Activated naive CD4-positive, alpha-beta T cell treated with anti-CD3 and anti-CD28 coated beads for 36 hours (primary cell): ENCODE results near the gene CNGA4. TPM values are rescaled to one million over a fixed set of nuclear protein-coding genes. Genes with fewer than 3 reads are reported as not detected.

Experiments used
- CTCF ChIA-PET: fragments of 350-600 bp; sonication (Branson Sonifier 250); formaldehyde crosslinking; loops from one replicate; lab custom pipeline; 2021; ENCODE audit warnings: antibody characterized with exemption; lab: Charles Lee
- DNase-seq: peaks from one replicate; pipeline ENCODE4 v3.0.0-alpha.2; 2020
- H3K27ac Mint-ChIP-seq: one replicate; pipeline ENCODE4 v1.8.0; 2021; ENCODE audit warnings: mild to moderate bottlenecking, mixed read lengths
- H3K27me3 Mint-ChIP-seq: one replicate; pipeline ENCODE4 v1.8.0; 2021; ENCODE audit warnings: low read depth, mixed read lengths
- H3K36me3 Mint-ChIP-seq: one replicate; pipeline ENCODE4 v1.8.0; 2021; ENCODE audit warnings: low read depth, mixed read lengths
- H3K4me1 Mint-ChIP-seq: one replicate; pipeline ENCODE4 v1.8.0; 2021; ENCODE audit warnings: low read depth, mixed read lengths
- H3K4me3 Mint-ChIP-seq: one replicate; pipeline ENCODE4 v1.8.0; 2021; ENCODE audit warnings: mild to moderate bottlenecking, moderate library complexity, mixed read lengths
- H3K9me3 Mint-ChIP-seq: one replicate; pipeline ENCODE4 v1.8.0; 2021; ENCODE audit warnings: mixed read lengths
- intact Hi-C: fragments of 100-400 bp; cut with micrococcal nuclease; formaldehyde crosslinking; loops from one replicate; pipeline ENCODE4 v1.15.1; 2023
- total RNA-seq, 2 experiments: library from RNA; stranded (reverse); gene quantifications; one replicate each; pipeline ENCODE4 v1.2.3, GENCODE V29; 2021

CNGA4 gene
- total RNA-seq, 2 experiments from 2014 or later: 0.10 to 0.12 TPM

DNA sequence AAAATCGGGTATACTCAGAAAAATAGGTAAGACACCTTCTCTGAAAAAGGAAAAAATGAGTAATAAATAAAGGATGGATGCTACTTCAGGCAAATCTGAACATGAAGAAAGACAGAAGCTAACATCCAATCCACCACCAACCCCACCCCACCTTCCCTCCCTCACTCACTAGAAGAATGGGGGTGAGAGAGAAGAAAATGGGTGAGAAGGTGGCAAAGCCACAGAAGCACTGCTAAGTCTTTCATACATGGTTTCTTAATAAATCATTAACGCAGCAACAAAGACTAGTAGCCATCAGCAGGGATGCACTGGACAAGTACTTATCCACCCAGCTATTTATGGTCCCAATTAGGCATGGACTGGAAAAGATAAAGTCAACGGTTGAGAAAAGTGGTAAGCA, 10.4 kb upstream of the CNGA4 start:
- Mint-ChIP-seq H3K9me3 (no peaks in the 10 kb centered on the region), H3K36me3 (peaks cover 11% of the 10 kb centered on the region), H3K4me3 (no peak overlapping the region), H3K27me3 (no peaks in the 10 kb centered on the region), H3K27ac (no peak overlapping the region), H3K4me1 (peaks cover 38% of the 10 kb centered on the region)
- CTCF ChIA-PET: interaction anchor here (0.7 to 1.4 kb wide), 2 partner anchors 135 to 180 kb away, joined by 5 read pairs; no protein-coding TSS in a partner anchor
- intact Hi-C loops: no loop called here
- no peak for DNase-seq

DNA sequence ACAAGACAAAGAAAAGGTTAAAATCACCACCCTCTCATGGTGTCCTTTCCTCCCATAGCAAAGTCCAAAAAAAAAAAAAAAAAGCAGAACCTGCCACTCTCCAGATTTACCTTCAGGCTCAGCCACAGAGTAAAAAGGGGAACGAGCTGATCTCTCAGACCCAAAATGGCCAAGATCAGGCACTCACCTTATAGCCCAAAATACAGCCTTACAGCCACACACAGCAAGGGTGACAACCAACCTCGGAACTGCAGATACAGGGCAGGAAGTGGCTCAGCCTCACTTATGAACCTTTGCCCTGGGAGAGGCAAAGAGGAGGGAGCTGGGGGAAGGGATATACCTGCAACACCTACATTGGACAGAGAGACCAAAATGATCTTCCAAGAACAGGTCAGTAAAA, 9.0 kb upstream of the CNGA4 start:
- CTCF ChIA-PET: interaction anchor here (1.4 kb wide), 1 partner anchor 133 kb away, joined by 5 read pairs; no protein-coding TSS in a partner anchor
- H3K27ac Mint-ChIP-seq: no peak overlapping the region
- no peaks in the 10 kb centered on the region for H3K9me3 Mint-ChIP-seq
- H3K27me3 Mint-ChIP-seq: no peaks in the 10 kb centered on the region
- peaks cover 11% of the 10 kb centered on the region for H3K36me3 Mint-ChIP-seq
- DNase-seq: peak; percentile 18
- intact Hi-C loops: loop anchor here (10.0 kb wide), 5 partner anchors 515 to 1755 kb away; partner anchors contain the start of genes EIF3F, PPFIBP2, TRIM34 and TRIM68
- peaks cover 45% of the 10 kb centered on the region for H3K4me1 Mint-ChIP-seq
- H3K4me3 Mint-ChIP-seq: no peak overlapping the region

DNA sequence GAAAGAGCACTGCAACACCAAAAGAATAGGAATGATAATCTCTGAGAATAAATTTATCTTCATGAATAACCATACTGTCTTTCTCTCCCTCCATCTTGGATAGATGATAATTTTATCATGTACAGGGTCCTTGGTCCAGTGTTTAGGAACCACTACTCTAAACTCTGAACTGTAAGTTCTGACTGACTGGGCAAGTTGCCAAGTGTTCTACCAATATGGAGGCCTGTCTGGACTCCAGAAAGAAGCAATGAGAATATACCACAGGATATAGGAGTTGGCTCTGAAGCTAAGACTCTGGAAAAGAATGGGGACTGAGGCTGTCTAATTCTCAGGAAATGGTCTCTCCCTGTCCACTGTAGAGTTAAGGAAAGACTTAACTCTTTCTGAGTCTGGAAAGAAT, 6.0 kb upstream of the CNGA4 start:
- H3K27me3 Mint-ChIP-seq: no peaks in the 10 kb centered on the region
- DNase-seq: no peak
- H3K4me3 Mint-ChIP-seq: peak overlapping the region; percentile 6
- intact Hi-C loops: loop anchor here (10.0 kb wide), 5 partner anchors 512 to 1752 kb away; partner anchors contain the start of genes EIF3F, PPFIBP2, TRIM34 and TRIM68
- H3K4me1 Mint-ChIP-seq: peaks cover 39% of the 10 kb centered on the region
- no peak overlapping the region for H3K27ac Mint-ChIP-seq
- no peaks in the 10 kb centered on the region for H3K9me3 Mint-ChIP-seq
- CTCF ChIA-PET: no interaction called here
- H3K36me3 Mint-ChIP-seq: peaks cover 8% of the 10 kb centered on the region

DNA sequence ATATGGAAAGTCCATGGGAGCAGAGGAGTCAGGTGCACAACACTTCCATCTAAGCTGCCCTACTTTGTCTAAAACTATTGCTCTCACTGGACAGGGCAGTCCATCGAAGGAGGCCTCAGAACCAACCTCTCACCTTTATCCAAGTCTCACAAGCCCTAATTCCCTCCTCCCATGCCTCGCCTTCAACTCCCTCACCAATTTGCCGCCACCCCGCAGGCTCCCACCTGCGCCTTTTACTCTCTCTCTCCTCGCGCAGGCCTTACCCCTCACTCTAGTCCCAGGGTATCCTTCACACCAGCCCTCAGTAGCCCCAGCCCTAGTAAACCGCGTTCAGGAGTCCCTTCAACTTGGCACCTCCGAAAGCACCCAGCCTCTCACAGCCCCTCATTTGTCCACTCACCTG, 4.9 kb upstream of the CNGA4 start:
- CTCF ChIA-PET: interaction anchor here (5.6 kb wide), 1 partner anchor 17 kb away, joined by 42 read pairs; no protein-coding TSS in a partner anchor
- DNase-seq: no peak
- H3K27ac Mint-ChIP-seq: peak overlapping the region; percentile 82
- intact Hi-C loops: loop anchor here (1.0 to 10.0 kb wide), 13 partner anchors 87 to 1751 kb away; partner anchors contain the start of genes ARFIP2, EIF3F, ILK and MRPL17
- H3K27me3 Mint-ChIP-seq: no peaks in the 10 kb centered on the region
- H3K4me1 Mint-ChIP-seq: peaks cover 38% of the 10 kb centered on the region
- H3K9me3 Mint-ChIP-seq: no peaks in the 10 kb centered on the region
- H3K4me3 Mint-ChIP-seq: peak overlapping the region; percentile 94
- peaks cover 8% of the 10 kb centered on the region for H3K36me3 Mint-ChIP-seq

GRCh38 chr11:6234387-6235107, 4.3 kb upstream of the CNGA4 start, which contains the start of gene FHIP1B:
TSS of gene FHIP1B (minus strand) at chr11:6234636. CDS start at chr11:6224516, 10,120 bp downstream.
- H3K9me3 Mint-ChIP-seq: no peaks in the 10 kb centered on the region
- H3K4me1 Mint-ChIP-seq: peaks cover 32% of the 10 kb centered on the region
- H3K27ac Mint-ChIP-seq: peak within 1 kb of the TSS; percentile 82
- no peaks in the 10 kb centered on the region for H3K27me3 Mint-ChIP-seq
- peak within 1 kb of the TSS; percentile 94 for H3K4me3 Mint-ChIP-seq
- peak; percentile 100 for DNase-seq
- intact Hi-C loops: loop anchor here (1.0 to 10.0 kb wide), 15 partner anchors 25 to 1750 kb away; partner anchors contain the start of genes ARFIP2, CCKBR, EIF3F and ILK
- CTCF ChIA-PET: interaction anchor here (1.2 to 5.6 kb wide), 3 partner anchors 16 to 129 kb away, joined by 4 to 42 read pairs (median 5); no protein-coding TSS in a partner anchor
- peaks cover 3% of the 10 kb centered on the region for H3K36me3 Mint-ChIP-seq

DNA sequence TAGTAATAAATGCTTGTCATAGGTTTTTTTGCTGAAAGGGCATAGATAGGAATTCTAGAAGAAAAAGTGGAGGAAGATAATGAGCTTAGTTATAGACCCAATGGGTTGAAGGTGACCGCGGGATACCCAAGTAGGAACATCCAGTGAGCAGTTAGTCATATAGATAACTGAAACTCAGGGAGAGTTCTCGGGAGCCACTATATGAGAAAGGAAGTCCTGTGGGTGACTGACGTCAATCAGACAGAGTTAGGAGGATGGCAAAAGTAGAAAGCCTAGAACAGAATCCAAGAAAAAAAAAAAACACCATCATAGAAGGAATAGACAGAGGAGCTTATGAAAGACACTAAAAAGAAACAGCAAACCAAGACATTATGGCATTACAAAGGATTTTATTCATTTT, 1.6 kb upstream of the CNGA4 start:
- no peaks in the 10 kb centered on the region for H3K9me3 Mint-ChIP-seq
- DNase-seq: no peak
- peaks cover 16% of the 10 kb centered on the region for H3K4me1 Mint-ChIP-seq
- H3K27me3 Mint-ChIP-seq: no peaks in the 10 kb centered on the region
- H3K36me3 Mint-ChIP-seq: no peaks in the 10 kb centered on the region
- intact Hi-C loops: loop anchor here (5.0 to 10.0 kb wide), 6 partner anchors 420 to 1748 kb away; partner anchors contain the start of genes EIF3F, PPFIBP2, TRIM34 and TRIM68
- CTCF ChIA-PET: interaction anchor here (1.5 to 5.6 kb wide), 2 partner anchors 13 to 125 kb away, joined by 7 to 42 read pairs; no protein-coding TSS in a partner anchor
- no peak overlapping the region for H3K27ac Mint-ChIP-seq
- H3K4me3 Mint-ChIP-seq: no peak overlapping the region

GRCh38 chr11:6237761-6238302, 1.1 kb upstream of the CNGA4 start:
- CTCF ChIA-PET: interaction anchor here (1.0 to 5.6 kb wide), 3 partner anchors 13 to 125 kb away, joined by 3 to 42 read pairs (median 7); no protein-coding TSS in a partner anchor
- Mint-ChIP-seq H3K27ac (no peak overlapping the region), H3K4me3 (no peak overlapping the region), H3K4me1 (peaks cover 14% of the 10 kb centered on the region), H3K9me3 (no peaks in the 10 kb centered on the region), H3K36me3 (no peaks in the 10 kb centered on the region), H3K27me3 (no peaks in the 10 kb centered on the region)
- intact Hi-C loops: loop anchor here (5.0 to 10.0 kb wide), 6 partner anchors 421 to 1747 kb away; partner anchors contain the start of genes EIF3F, PPFIBP2, TRIM34 and TRIM68
- no peak for DNase-seq

- H3K36me3 Mint-ChIP-seq: no peaks in the 10 kb centered on the region
- H3K27ac Mint-ChIP-seq: no peak overlapping the region
- CTCF ChIA-PET: interaction anchor here (1.3 to 1.8 kb wide), 2 partner anchors 11 to 114 kb away, joined by 3 to 9 read pairs; no protein-coding TSS in a partner anchor
- intact Hi-C loops: no loop called here
- no peaks in the 10 kb centered on the region for H3K9me3 Mint-ChIP-seq
- no peak overlapping the region for H3K4me3 Mint-ChIP-seq
- peaks cover 3% of the 10 kb centered on the region for H3K4me1 Mint-ChIP-seq
- no peak for DNase-seq
- peaks cover 2% of the 10 kb centered on the region for H3K27me3 Mint-ChIP-seq
Measured at GRCh38 chr11:6240139-6240538, 1.2 kb downstream of the CNGA4 start.

- Mint-ChIP-seq H3K27me3 (peaks cover 2% of the 10 kb centered on the region), H3K4me1 (no peaks in the 10 kb centered on the region), H3K4me3 (no peak overlapping the region), H3K27ac (no peak overlapping the region), H3K9me3 (no peaks in the 10 kb centered on the region), H3K36me3 (no peaks in the 10 kb centered on the region)
- CTCF ChIA-PET: interaction anchor here (1.0 to 1.8 kb wide), 3 partner anchors 10 to 120 kb away, joined by 3 to 9 read pairs (median 3); no protein-coding TSS in a partner anchor
- no peak for DNase-seq
- intact Hi-C loops: no loop called here
Measured at GRCh38 chr11:6240781-6241180, 1.9 kb downstream of the CNGA4 start.

- CTCF ChIA-PET: interaction anchor here (1.0 to 1.8 kb wide), 2 partner anchors 10 to 120 kb away, joined by 3 to 9 read pairs; no protein-coding TSS in a partner anchor
- Mint-ChIP-seq H3K27me3 (peaks cover 2% of the 10 kb centered on the region), H3K9me3 (no peaks in the 10 kb centered on the region), H3K27ac (no peak overlapping the region), H3K4me3 (no peak overlapping the region), H3K36me3 (no peaks in the 10 kb centered on the region), H3K4me1 (no peaks in the 10 kb centered on the region)
- DNase-seq: no peak
- intact Hi-C loops: no loop called here
Measured at GRCh38 chr11:6241316-6241715, 2.4 kb downstream of the CNGA4 start.

DNA sequence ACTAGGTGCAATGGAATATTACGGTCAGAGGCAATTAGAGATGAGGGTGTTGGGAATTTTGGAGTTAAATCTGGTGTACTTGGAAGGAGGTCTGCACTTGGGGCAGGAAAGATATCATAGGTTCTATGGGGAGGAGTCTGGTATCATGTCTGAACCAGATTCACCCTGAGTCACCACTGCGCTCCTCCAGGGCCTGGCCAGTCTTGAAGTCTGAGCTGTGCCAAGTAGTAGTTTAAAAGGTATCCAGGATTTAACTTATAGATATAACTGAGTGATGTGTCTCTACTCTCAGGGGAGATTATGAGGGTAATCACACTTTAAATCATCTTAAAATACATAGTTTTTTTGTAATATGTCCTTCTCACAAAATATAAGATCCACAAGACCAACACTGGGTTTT, 6.6 kb downstream of the CNGA4 start:
- Mint-ChIP-seq H3K4me1 (no peaks in the 10 kb centered on the region), H3K27ac (no peak overlapping the region), H3K27me3 (peaks cover 2% of the 10 kb centered on the region), H3K9me3 (no peaks in the 10 kb centered on the region), H3K36me3 (no peaks in the 10 kb centered on the region), H3K4me3 (no peak overlapping the region)
- DNase-seq: no peak
- CTCF ChIA-PET: interaction anchor here (1.4 kb wide), 1 partner anchor 108 kb away, joined by 6 read pairs; no protein-coding TSS in a partner anchor
- intact Hi-C loops: no loop called here

DNA sequence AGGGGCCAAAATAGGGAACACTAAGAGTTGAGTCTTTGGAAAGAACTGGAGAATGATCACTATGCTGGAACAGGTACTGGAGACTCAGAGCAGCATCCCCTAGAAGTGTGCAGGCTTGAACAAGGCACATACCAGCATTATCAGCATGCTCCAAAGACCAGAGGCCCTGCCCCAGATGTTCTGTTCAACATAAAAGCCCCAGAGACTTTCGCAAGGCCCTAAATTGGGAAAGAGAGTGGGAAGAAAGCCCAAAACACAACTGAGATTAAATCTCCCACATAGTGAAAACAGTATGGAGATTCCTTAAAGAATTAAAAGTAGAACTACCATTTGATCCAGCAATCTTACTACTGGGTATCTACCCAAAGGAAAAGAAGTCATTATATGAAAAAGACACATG, 9.4 kb downstream of the CNGA4 start:
- DNase-seq: no peak
- Mint-ChIP-seq H3K27me3 (peaks cover 2% of the 10 kb centered on the region), H3K4me3 (no peak overlapping the region), H3K9me3 (no peaks in the 10 kb centered on the region), H3K36me3 (no peaks in the 10 kb centered on the region), H3K4me1 (no peaks in the 10 kb centered on the region), H3K27ac (no peak overlapping the region)
- CTCF ChIA-PET: interaction anchor here (0.9 to 5.8 kb wide), 3 partner anchors 12 to 115 kb away, joined by 3 to 67 read pairs (median 42); partner anchors contain the start of genes CAVIN3, CNGA4 and FHIP1B
- intact Hi-C loops: no loop called here
